GM12878 (cell line): ENCODE results near the gene LEF1. TPM values are rescaled to one million over a fixed set of nuclear protein-coding genes. Genes with fewer than 3 reads are reported as not detected.

ENCODE experiments used
- ATAC-seq: fragments of 200-7000 bp; cut with Tn5 transposase; 3 replicates; pipeline ENCODE4 v1.9.1; 2020; ENCODE audit warnings: mild to moderate bottlenecking, moderate library complexity
- BruUV-seq: library from RNA; stranded (reverse); fragments of 400-500 nt; replicated peaks from 2 replicates; lab custom pipeline; 2021; lab: Mats Ljungman, UMichigan
- CTCF ChIA-PET: fragments of 300-600 bp; sonication (Branson Sonifier 250); formaldehyde crosslinking; extraction: SDS; loops from one replicate; lab custom pipeline; 2021; ENCODE audit warnings: inconsistent platforms; lab: Yijun Ruan, JAX
- POLR2A ChIA-PET: fragments of 350-600 bp; formaldehyde crosslinking; extraction: SDS; loops from one replicate; lab custom pipeline; 2021; ENCODE audit warnings: inconsistent platforms; lab: Charles Lee
- RAD21 ChIA-PET: fragments of 300-600 bp; sonication (Branson Sonifier 250); formaldehyde crosslinking; loops from one replicate; lab custom pipeline; 2023; ENCODE audit warnings: antibody characterized with exemption; ENCODE audit not compliant: unreplicated experiment; lab: Charles Lee
- SMC1A ChIA-PET: fragments of 300-600 bp; sonication (Branson Sonifier 250); formaldehyde crosslinking; loops from one replicate; lab custom pipeline; 2023; ENCODE audit not compliant: unreplicated experiment, uncharacterized antibody; lab: Charles Lee
- DNase-seq: peaks from one replicate; pipeline ENCODE4 v3.0.0-alpha.2; 2011; ENCODE audit warnings: low read depth, low spot score
- FAIRE-seq: peaks from 3 replicates; lab custom pipeline; 2011; peaks lifted over from hg19 to GRCh38; lab: Jason Lieb, UNC
- H2AFZ ChIP-seq: 2 replicates; pipeline ENCODE4 v1.6.0; 2011; ENCODE audit warnings: low read depth, low read length, control low read depth; ENCODE audit not compliant: control insufficient read depth
- H3K27ac ChIP-seq: 2 replicates; pipeline ENCODE4 v1.5.1; 2011; ENCODE audit warnings: control low read depth; ENCODE audit not compliant: control insufficient read depth, insufficient read depth
- H3K27me3 ChIP-seq, 2 experiments: replicated peaks in 1 of 2; 2 replicates each; pipeline versions ENCODE4 v1.6.0 to v1.6.1; 2011; ENCODE audit warnings: low read length in 1 of 2; ENCODE audit not compliant: control insufficient read depth in 2 of 2, insufficient read depth in 2 of 2
- H3K36me3 ChIP-seq, 2 experiments: 2 replicates each; pipeline ENCODE4 v1.5.1; 2011; ENCODE audit warnings: low read length in 1 of 2; ENCODE audit not compliant: control insufficient read depth in 2 of 2, insufficient read depth in 2 of 2
- H3K4me1 ChIP-seq: 2 replicates; pipeline ENCODE4 v1.6.1; 2011; ENCODE audit warnings: mild to moderate bottlenecking, low read length, moderate library complexity, mixed read lengths; ENCODE audit not compliant: control insufficient read depth, insufficient read depth
- H3K4me2 ChIP-seq: 2 replicates; pipeline ENCODE4 v1.6.0; 2011; ENCODE audit warnings: control low read depth; ENCODE audit not compliant: control insufficient read depth, insufficient read depth
- H3K4me3 ChIP-seq: fragments of 200-600 bp; sonication (generic); 2 replicates; pipeline ENCODE4 v1.5.1; 2016
- H3K79me2 ChIP-seq: 2 replicates; pipeline ENCODE4 v1.6.0; 2011; ENCODE audit warnings: low read length; ENCODE audit not compliant: control insufficient read depth, insufficient read depth
- H3K9ac ChIP-seq: 2 replicates; pipeline ENCODE4 v1.8.0; 2011; ENCODE audit warnings: low read length, control low read depth, mixed read lengths; ENCODE audit not compliant: control insufficient read depth, insufficient read depth
- H3K9me3 ChIP-seq: replicated peaks from 3 replicates; pipeline ENCODE4 v1.5.1; 2011; ENCODE audit warnings: mild to moderate bottlenecking, low read length; ENCODE audit not compliant: control insufficient read depth, insufficient read depth
- H4K20me1 ChIP-seq: 2 replicates; pipeline ENCODE4 v1.6.0; 2011; ENCODE audit not compliant: control insufficient read depth, insufficient read depth
- BRCA1 ChIP-seq: IDR thresholded peaks from 2 replicates; pipeline ENCODE4 v1.6.1; 2011; ENCODE audit warnings: low read depth, low read length, improper control_type of control experiment
- CEBPZ ChIP-seq: fragments of 150-350 bp; IDR thresholded peaks from 2 replicates; pipeline ENCODE4 v1.6.1; 2016; ENCODE audit warnings: low read depth, low read length
- CTCF ChIP-seq, 3 experiments: IDR thresholded peaks in 2 of 3; conservative IDR thresholded peaks in 1 of 3; 2 replicates each; pipeline ENCODE4 v1.5.1; 2011; ENCODE audit warnings: low read depth in 3 of 3, low read length in 3 of 3, mild to moderate bottlenecking in 3 of 3, control low read depth in 2 of 3, moderate library complexity in 2 of 3, inconsistent platforms in 1 of 3, mixed read lengths in 1 of 3; ENCODE audit not compliant: control insufficient read depth in 2 of 3, insufficient read depth in 1 of 3; ENCODE audit errors: extremely low read depth in 1 of 3
- E2F8 ChIP-seq: fragments of 450-650 bp; IDR thresholded peaks from 2 replicates; pipeline ENCODE4 v1.6.1; 2018; ENCODE audit warnings: mild to moderate bottlenecking, low read depth, moderate library complexity; ENCODE audit not compliant: partially characterized antibody
- IKZF2 ChIP-seq, 2 experiments: fragments of 450-650 bp; IDR thresholded peaks; 2 replicates each; pipeline ENCODE4 v1.6.1; 2017; ENCODE audit warnings: mild to moderate bottlenecking in 2 of 2, moderate library complexity in 2 of 2
- MAX ChIP-seq: IDR thresholded peaks from 2 replicates; pipeline ENCODE4 v1.6.1; 2012; ENCODE audit warnings: low read depth, low read length, improper control_type of control experiment
- MYC ChIP-seq: IDR thresholded peaks from 2 replicates; pipeline ENCODE4 v1.6.1; 2011; ENCODE audit warnings: mild to moderate bottlenecking, low read length, moderate library complexity, inconsistent platforms; ENCODE audit not compliant: insufficient read depth, insufficient replicate concordance, insufficient read length, severe bottlenecking
- NKRF ChIP-seq: fragments of 450-650 bp; conservative IDR thresholded peaks from 2 replicates; pipeline ENCODE4 v1.6.1; 2017; ENCODE audit warnings: mild to moderate bottlenecking, moderate library complexity
- RFX5 ChIP-seq: IDR thresholded peaks from 2 replicates; pipeline ENCODE4 v1.6.1; 2011; ENCODE audit warnings: low read depth, low read length, improper control_type of control experiment
- SUPT20H ChIP-seq: IDR thresholded peaks from 2 replicates; pipeline ENCODE4 v1.6.1; 2011; ENCODE audit warnings: low read depth, mild to moderate bottlenecking, low read length, moderate library complexity, borderline replicate concordance; ENCODE audit not compliant: control insufficient read depth
- WGBS: methylation state at CpG from one replicate; pipeline ENCODE4 v1.1.6; 2016; ENCODE audit warnings: low lambda C conversion rate; ENCODE audit not compliant: insufficient replicate concordance, insufficient coverage; ENCODE audit errors: missing lambda C conversion rate; 5-methylcytosine and 5-hydroxymethylcytosine counted together
- in situ Hi-C: fragments of 300-500 bp; cut with MboI; formaldehyde crosslinking; loops from 9 replicates; pipeline ENCODE4 v1.14.3; 2018; ENCODE audit warnings: mixed read lengths
- intact Hi-C: fragments of 100-400 bp; cut with micrococcal nuclease; formaldehyde crosslinking; loops from one replicate; pipeline ENCODE4 v1.14.2; 2022; ENCODE audit not compliant: unreplicated experiment
- polyA plus RNA-seq, 11 experiments: library from polyadenylated mRNA; depleted of rRNA in 4 of 11; unstranded in 6 of 11; stranded (reverse) in 5 of 11; fragments of >200 nt; fragmentation: Nextera tagmentation in 4 of 11; fragmentation: Illumina TruSeq in 1 of 11; extraction: Ambion mirVana in 4 of 11; extraction: Trizol in 1 of 11; gene quantifications; 1 replicate in 1 of 11; 2 replicates in 10 of 11; pipeline versions ENCODE4 v1.2.1 to v1.2.3, GENCODE V29; 2011 to 2016; ENCODE audit warnings: inconsistent platforms in 2 of 11, missing spikeins in 2 of 11, low read depth in 1 of 11
- total RNA-seq, 4 experiments: library from RNA; depleted of rRNA in 3 of 4; stranded (reverse); fragments of >200 nt in 3 of 4; fragmentation: Illumina TruSeq in 1 of 4; extraction: Trizol in 1 of 4; gene quantifications; 2 replicates each; pipeline versions ENCODE4 v1.2.1 to v1.2.3, GENCODE V29; 2013 to 2021

Gene LEF1
- total and polyA plus RNA-seq, 10 of the 15 experiments (the other 5 are each of a cell fraction or from before 2014, with no cell fraction given): 10.2 to 38.1 (median 19.5) TPM

GRCh38 chr4:108188770-108189169 lies 20.0 kb upstream of the LEF1 start (continued):
- TF ChIP-seq SUPT20H (no peak), CEBPZ (no peak)

GRCh38 chr4:108185252-108185651 lies 16.5 kb upstream of the LEF1 start:
- no peaks in the 10 kb centered on the region for H3K79me2 ChIP-seq
- no peaks in the 10 kb centered on the region for H3K9me3 ChIP-seq
- H3K4me3 ChIP-seq: no peak overlapping the region
- in situ Hi-C loops: no loop called here
- H2AFZ ChIP-seq: no peak overlapping the region
- ATAC-seq: no peak
- SMC1A ChIA-PET: interaction anchor here (0.6 to 1.1 kb wide), 4 partner anchors 9 to 155 kb away, joined by 3 read pairs; no protein-coding TSS in a partner anchor
- BruUV-seq: no TSS peak
- no peak overlapping the region for H3K4me2 ChIP-seq
- 42% methylated on average over 3 of the region's 3 CpGs for WGBS
- no peak for FAIRE-seq
- intact Hi-C loops: loop anchor here (10.0 kb wide), 1 partner anchor 380 kb away; no protein-coding TSS in a partner anchor
- H4K20me1 ChIP-seq: no peaks in the 10 kb centered on the region
- CTCF ChIA-PET: interaction anchor here (0.6 to 0.9 kb wide), 2 partner anchors 67 to 167 kb away, joined by 3 read pairs; no protein-coding TSS in a partner anchor
- no peaks in the 10 kb centered on the region for H3K4me1 ChIP-seq
- RAD21 ChIA-PET: interaction anchor here (1.9 kb wide), 1 partner anchor 166 kb away, joined by 5 read pairs; no protein-coding TSS in a partner anchor
- H3K27me3 ChIP-seq: no peaks in the 10 kb centered on the region; a peak in 2 of 4 replicates
- POLR2A ChIA-PET: no interaction called here
- no peaks in the 10 kb centered on the region for H3K36me3 ChIP-seq
- no peak overlapping the region for H3K27ac ChIP-seq
- no peak for DNase-seq
- no peak overlapping the region for H3K9ac ChIP-seq
- TF ChIP-seq RFX5: no peak
- TF ChIP-seq BRCA1: no peak
- no peak for TF ChIP-seq MAX
- TF ChIP-seq MYC: no peak
- TF ChIP-seq E2F8: no peak
- no peak for TF ChIP-seq CTCF (IDR thresholded peaks at IDR 0.05 in 2 of 3, conservative IDR thresholded peaks at IDR 0.05 in 1 of 3; ENCODE audit: control insufficient read depth in 2 of 3, extremely low read depth in 1 of 3, insufficient read depth in 1 of 3, low read depth in 3 of 3, low read length in 3 of 3)
- no peak for TF ChIP-seq NKRF
- no peak for TF ChIP-seq IKZF2 (IDR thresholded peaks at IDR 0.05)
